CD1c-positive myeloid dendritic cell (primary cell): ENCODE measurements around the gene KIAA2012.
"Not testable (repeated sequence)": the region's sequence is repeated elsewhere in the genome, so short reads cannot be mapped to it uniquely, and the experiment has no call there.

ENCODE experiments used
- DNase-seq: peaks from one replicate; pipeline ENCODE4 v3.0.0-alpha.2; 2016; ENCODE audit errors: extremely low spot score

KIAA2012 gene

GRCh38 chr2:202193881-202194353 is 120.9 kb downstream of the KIAA2012 start:
- no peak for DNase-seq

GRCh38 chr2:202194418-202194817 is 121.4 kb downstream of the KIAA2012 start:
- no peak for DNase-seq

DNA sequence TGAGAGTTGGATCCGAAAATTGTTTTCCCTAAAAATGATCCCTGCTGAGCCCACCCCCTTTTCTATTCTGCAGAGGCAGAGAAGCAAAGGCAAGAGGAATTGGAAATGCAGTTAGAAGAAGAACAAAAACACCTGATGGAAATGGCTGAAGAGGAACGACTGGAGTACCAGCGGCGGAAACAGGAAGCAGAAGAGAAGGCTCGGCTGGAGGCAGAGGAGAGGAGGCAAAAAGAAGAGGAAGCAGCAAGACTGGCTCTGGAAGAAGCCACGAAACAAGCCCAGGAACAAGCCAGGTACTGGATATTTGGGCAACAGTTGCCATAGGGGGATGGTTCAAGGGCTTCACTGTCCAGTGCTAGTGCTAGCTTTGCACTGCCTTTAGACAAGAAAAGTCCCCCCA is 123.7 kb downstream of the KIAA2012 start:
- no peak for DNase-seq

GRCh38 chr2:202201220-202202160 is 128.4 kb downstream of the KIAA2012 start:
- peak; percentile 11 for DNase-seq

GRCh38 chr2:202203348-202203747 is 130.3 kb downstream of the KIAA2012 start:
- DNase-seq: no peak

GRCh38 chr2:202204855-202205254 is 131.8 kb downstream of the KIAA2012 start:
- no peak for DNase-seq

- DNase-seq: no peak
Measured at GRCh38 chr2:202208526-202208925, 135.5 kb downstream of the KIAA2012 start.

DNA sequence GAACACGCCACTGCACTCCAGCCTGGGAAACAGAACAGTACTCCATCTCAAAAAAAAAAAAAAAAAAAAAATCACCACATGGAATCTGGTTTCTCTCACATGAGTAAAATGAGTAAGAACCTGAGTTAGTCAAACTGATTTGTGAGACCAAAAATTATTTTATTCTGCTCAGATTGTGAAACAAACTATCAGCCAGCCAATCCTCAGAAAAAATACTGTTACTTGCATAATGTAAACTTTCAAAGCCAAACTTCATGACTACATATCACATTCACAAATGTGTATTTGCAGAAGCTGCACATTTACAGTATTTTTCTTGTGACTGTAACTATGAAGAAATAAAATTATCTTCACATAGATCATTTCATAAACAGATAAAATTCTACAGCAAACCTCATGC is 142.1 kb downstream of the KIAA2012 start:
- no peak for DNase-seq

DNA sequence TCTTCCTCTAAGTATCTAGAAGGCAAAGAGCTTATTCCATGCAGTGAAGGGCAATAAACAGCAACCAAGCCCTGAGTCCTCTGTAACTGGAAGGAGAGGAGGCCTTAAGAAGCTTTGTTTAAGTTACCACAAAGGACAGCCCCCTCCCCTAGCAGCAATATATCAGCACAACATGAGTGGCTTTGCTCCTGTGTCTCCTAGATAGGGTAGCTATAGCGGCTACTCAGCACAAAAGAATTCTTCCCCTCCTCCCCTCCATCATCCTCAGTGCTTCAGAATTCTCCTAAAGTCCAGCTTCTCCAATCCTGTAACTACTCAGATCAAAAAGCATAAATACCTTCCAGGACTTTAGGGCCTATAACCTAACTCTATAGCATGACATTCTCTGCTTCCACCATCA is 148.8 kb downstream of the KIAA2012 start:
- DNase-seq: no peak

GRCh38 chr2:202237787-202238233 is 164.8 kb downstream of the KIAA2012 start:
- peak; percentile 19 for DNase-seq

DNA sequence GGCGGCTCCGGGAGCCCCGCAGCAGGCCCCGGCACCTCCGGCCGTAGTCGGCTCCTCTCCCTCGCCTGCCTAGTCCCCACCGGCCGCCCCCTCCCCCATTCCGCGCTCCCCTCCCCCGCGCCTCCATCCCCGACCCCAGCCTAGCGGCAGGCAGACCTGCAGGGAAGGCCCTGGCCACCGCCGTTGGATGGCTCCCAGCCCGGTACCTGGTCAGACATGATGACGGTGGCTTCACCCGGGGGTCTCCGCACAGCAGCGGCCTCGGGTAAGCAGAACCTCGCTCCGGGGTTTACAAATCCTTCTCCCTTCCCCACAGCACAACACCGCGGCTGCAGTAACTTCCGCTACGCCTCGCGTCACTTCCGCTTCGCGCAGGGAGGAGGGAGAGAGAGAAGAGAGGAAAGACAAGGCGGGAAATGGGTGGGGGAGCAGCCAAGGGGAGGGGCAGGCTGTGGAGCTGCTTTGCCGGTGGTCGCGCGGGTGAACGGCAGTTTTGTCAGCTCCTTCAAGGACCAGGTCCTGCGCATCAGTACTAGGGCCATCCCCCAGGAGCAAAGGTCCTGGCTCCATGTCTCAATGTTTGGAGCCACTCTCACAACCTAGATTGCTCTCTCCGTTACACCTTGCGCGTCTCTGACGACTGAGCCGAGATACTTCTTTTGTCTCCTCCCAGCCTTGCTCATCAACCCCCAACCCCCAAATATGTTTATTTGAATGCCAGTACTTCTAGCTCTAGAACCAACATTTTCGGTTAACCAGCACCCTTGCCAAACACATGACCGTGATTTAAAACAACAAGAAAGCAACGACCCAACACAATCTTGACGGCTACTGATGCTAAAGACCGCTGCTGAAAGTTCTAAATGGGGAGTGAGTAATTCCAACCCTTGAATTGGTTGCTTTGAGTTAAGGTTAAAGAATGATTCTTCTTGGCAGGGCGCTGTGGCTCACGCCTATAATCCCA is 165.5 kb downstream of the KIAA2012 start, which contains the start of gene SUMO1:
Gene SUMO1, minus strand, starts transcription at position 364 of the 964 bp plus-strand sequence. Its CDS starts 146 bp downstream, at position 218.
- DNase-seq: peak; percentile 91

DNA sequence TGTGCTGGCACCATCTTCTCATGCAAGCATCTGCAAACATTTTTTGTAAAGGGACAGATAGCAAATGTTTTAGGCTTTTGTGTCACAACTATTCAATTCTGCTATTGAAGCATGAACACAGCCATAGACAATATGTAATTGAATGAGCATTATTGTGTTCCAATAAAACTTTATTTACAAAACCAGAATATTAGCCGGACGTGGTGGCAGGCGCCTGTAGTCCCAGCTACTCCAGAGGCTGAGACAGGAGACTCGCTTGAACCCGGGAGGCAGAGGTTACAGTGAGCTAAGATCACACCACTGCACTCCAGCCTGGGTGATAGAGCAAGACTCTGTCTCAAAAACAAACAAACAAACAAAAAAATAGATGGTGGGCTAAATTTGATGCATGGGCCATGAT is 174.7 kb downstream of the KIAA2012 start:
- not testable (repeated sequence) for DNase-seq

DNA sequence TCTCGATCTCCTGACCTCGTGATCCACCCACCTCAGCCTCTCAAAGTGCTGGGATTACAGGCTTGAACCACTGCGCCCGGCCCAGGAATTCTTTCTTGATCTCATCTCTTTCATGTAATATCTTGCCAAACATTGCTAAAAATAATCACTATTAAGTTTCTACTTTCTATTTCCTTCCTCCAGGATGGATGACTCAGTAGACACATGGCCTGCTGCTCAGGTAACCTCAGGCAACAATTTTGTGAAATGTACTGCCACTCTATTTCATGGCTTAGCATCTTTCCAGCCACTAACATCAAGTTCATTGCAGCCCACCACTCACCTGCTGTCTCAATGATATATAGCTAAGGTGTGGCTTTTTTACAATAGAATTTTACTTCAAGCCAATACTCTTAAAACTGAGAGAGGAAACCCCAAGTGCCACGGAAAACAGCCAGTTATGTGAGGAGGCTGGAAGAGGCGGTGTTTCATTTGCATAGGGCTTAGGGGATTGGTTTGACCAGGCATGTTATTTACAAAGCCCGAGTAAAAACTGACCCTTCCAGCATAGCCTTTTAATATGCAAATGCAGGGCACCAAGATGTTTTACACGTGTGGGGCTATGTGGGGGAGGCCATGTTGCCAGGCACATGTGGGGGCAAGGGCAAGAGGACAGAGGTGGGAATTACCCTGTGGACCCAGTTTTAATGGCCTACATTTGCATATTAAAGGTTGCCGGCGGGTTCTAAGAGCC is 176.6 kb downstream of the KIAA2012 start:
- DNase-seq: no peak

GRCh38 chr2:202251494-202251893 is 178.4 kb downstream of the KIAA2012 start:
- DNase-seq: no peak
